ENCODE data around the gene TFPT.

The TFPT gene

GRCh38 chr19:54115109-54116063 lies at the start of gene TFPT, which contains the start of gene PRPF31:
TFPT (minus strand) TSS chr19:54115657; CDS start chr19:54115269, 388 bp downstream.
PRPF31 (plus strand) TSS chr19:54115754; CDS start chr19:54118279, 2,525 bp downstream.
- peak; percentile 94 for DNase-seq

- DNase-seq, result no peak
Observed at GRCh38 chr19:54165222-54165621, 49.8 kb upstream of the TFPT start.

GRCh38 chr19:54164369-54165068 lies 49.1 kb upstream of the TFPT start:
- DNase-seq, result no peak

- DNase-seq, result no peak
Observed at GRCh38 chr19:54162884-54163283, 47.4 kb upstream of the TFPT start.

GRCh38 chr19:54162241-54162805 lies 46.9 kb upstream of the TFPT start:
- DNase-seq, result peak; percentile 13

- no peak for DNase-seq
Observed at GRCh38 chr19:54160854-54161253, 45.4 kb upstream of the TFPT start.

GRCh38 chr19:54160182-54160811 lies 44.8 kb upstream of the TFPT start:
- peak; percentile 74 for DNase-seq

GRCh38 chr19:54159352-54160181 lies 44.1 kb upstream of the TFPT start, which contains the start of gene LENG1:
LENG1 (minus strand) TSS chr19:54159721; CDS start chr19:54159695, 26 bp downstream.
- peak; percentile 100 for DNase-seq

- DNase-seq, result no peak
Observed at GRCh38 chr19:54158812-54159351, 43.4 kb upstream of the TFPT start.

- no peak for DNase-seq
Observed at GRCh38 chr19:54156953-54157352, 41.5 kb upstream of the TFPT start.

- DNase-seq, result no peak
Observed at GRCh38 chr19:54156490-54156889, 41.0 kb upstream of the TFPT start.

- DNase-seq, result no peak
Observed at GRCh38 chr19:54155694-54156093, 40.2 kb upstream of the TFPT start.

- DNase-seq, result no peak
Observed at GRCh38 chr19:54154603-54155345, 39.3 kb upstream of the TFPT start.

- no peak for DNase-seq
Observed at GRCh38 chr19:54153731-54154326, 38.4 kb upstream of the TFPT start.

GRCh38 chr19:54152878-54153524 lies 37.5 kb upstream of the TFPT start:
- no peak for DNase-seq

- DNase-seq, result no peak
Observed at GRCh38 chr19:54152267-54152666, 36.8 kb upstream of the TFPT start.

GRCh38 chr19:54151362-54152035 lies 36.0 kb upstream of the TFPT start:
- DNase-seq, result no peak

- no peak for DNase-seq
Observed at GRCh38 chr19:54149021-54149812, 33.8 kb upstream of the TFPT start.

Measured in DMS79 (cell line).